Measurements from ENCODE around the gene IKBKE.

GRCh38 chr1:206463137-206463536 lies 7.1 kb upstream of the IKBKE start:
- no peak for TF ChIP-seq CTCF (tag by site-specific recombination; IDR thresholded peaks at IDR 0.05)
- TF ChIP-seq ZNF558 (tag by site-specific recombination; IDR thresholded peaks at IDR 0.05): no peak
- TF ChIP-seq OVOL3 (tag by site-specific recombination; IDR thresholded peaks at IDR 0.05): no peak
- TF ChIP-seq ZNF513 (tag by site-specific recombination; IDR thresholded peaks at IDR 0.05): no peak
- TF ChIP-seq ZNF580 (tag by site-specific recombination; IDR thresholded peaks at IDR 0.05): no peak
- no peak for TF ChIP-seq ZNF311 (tag by site-specific recombination; IDR thresholded peaks at IDR 0.05; ENCODE audit: borderline replicate concordance)
- no peak for TF ChIP-seq KLF10 (tag by site-specific recombination; IDR thresholded peaks at IDR 0.05)
- TF ChIP-seq ZBTB11 (tag by site-specific recombination; conservative IDR thresholded peaks at IDR 0.05; ENCODE audit: low read depth): no peak
- TF ChIP-seq SP2 (tag by site-specific recombination; IDR thresholded peaks at IDR 0.05): no peak
- TF ChIP-seq ZNF114 (tag by site-specific recombination; IDR thresholded peaks at IDR 0.05): no peak
- no peak for TF ChIP-seq ZNF174 (tag by site-specific recombination; IDR thresholded peaks at IDR 0.05)
- TF ChIP-seq MYNN (tag by site-specific recombination; IDR thresholded peaks at IDR 0.05; ENCODE audit: borderline replicate concordance): no peak
